Ovary (tissue), 3 donors: ENCODE measurements around the gene NPAS4.

Experiments
- EP300 ChIP-seq: sonication (generic); formaldehyde crosslinking; IDR thresholded peaks from one replicate; pipeline ENCODE4 v1.6.1; 2017; ENCODE audit warnings: antibody characterized with exemption
- POLR2A ChIP-seq: fragments of 450-650 bp; IDR thresholded peaks from one replicate; pipeline ENCODE4 v1.6.1; 2017; ENCODE audit warnings: antibody characterized with exemption, mild to moderate bottlenecking, moderate library complexity
- TF ChIP-seq, protein P1 (sequence below), 3 donors: fragments of 450-650 bp in 2 of 3; fragments of 200-600 bp in 1 of 3; IDR thresholded peaks; one replicate each; pipeline versions ENCODE4 v1.5.1 to v1.8.0; 2016 to 2022; ENCODE audit warnings: antibody characterized with exemption in 3 of 3, mild to moderate bottlenecking in 1 of 3
- donor health status: DM: no; HTN: no; CAD: no.

DNA sequence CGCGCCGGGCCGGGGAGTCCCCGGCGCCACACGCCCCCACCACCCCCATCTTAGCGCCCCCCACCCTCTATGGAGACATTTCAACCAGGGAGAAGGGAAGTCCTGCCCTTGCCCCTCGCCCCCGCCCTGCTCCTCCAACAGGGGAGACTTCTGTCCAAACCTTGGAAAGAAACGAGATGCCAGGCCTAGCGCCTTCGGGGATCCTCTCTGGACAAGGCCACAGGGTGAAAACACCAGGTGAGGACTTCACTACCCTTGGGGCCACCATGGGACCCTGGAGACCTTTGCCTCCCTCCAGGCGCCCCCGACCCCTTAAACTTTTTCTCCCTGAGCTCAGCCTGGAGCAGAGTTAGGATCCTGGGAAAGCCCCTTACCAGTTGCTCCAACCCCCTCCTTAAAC is 11.6 kb upstream of the NPAS4 start:
- TF ChIP-seq, protein P1, sequence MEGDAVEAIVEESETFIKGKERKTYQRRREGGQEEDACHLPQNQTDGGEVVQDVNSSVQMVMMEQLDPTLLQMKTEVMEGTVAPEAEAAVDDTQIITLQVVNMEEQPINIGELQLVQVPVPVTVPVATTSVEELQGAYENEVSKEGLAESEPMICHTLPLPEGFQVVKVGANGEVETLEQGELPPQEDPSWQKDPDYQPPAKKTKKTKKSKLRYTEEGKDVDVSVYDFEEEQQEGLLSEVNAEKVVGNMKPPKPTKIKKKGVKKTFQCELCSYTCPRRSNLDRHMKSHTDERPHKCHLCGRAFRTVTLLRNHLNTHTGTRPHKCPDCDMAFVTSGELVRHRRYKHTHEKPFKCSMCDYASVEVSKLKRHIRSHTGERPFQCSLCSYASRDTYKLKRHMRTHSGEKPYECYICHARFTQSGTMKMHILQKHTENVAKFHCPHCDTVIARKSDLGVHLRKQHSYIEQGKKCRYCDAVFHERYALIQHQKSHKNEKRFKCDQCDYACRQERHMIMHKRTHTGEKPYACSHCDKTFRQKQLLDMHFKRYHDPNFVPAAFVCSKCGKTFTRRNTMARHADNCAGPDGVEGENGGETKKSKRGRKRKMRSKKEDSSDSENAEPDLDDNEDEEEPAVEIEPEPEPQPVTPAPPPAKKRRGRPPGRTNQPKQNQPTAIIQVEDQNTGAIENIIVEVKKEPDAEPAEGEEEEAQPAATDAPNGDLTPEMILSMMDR (IDR thresholded peaks at IDR 0.05), result no peak
- TF ChIP-seq POLR2A, result no peak
- TF ChIP-seq EP300, result no peak
